IMR-90 (cell line): ENCODE data around the gene MPI. TPM values are rescaled to one million over a fixed set of nuclear protein-coding genes. Genes with fewer than 3 reads are reported as not detected.

Source experiments
- ATAC-seq: fragments of 200-7000 bp; cut with Tn5 transposase; 2 replicates; pipeline ENCODE4 v1.9.1; 2020; ENCODE audit warnings: low read depth, mild to moderate bottlenecking, moderate library complexity
- BruUV-seq: library from RNA; stranded (reverse); fragments of 400-500 nt; replicated peaks from 2 replicates; lab custom pipeline; 2021; lab: Mats Ljungman, UMichigan
- CTCF ChIA-PET: fragments of 300-600 bp; formaldehyde crosslinking; extraction: SDS; loops from one replicate; lab custom pipeline; 2021; ENCODE audit warnings: antibody characterized with exemption; lab: Yijun Ruan, JAX
- POLR2A ChIA-PET: fragments of 300-600 bp; sonication (Branson Sonifier 250); formaldehyde crosslinking; loops from one replicate; lab custom pipeline; 2022; ENCODE audit warnings: antibody characterized with exemption; ENCODE audit not compliant: unreplicated experiment; lab: Charles Lee
- DNase-seq: peaks from one replicate; pipeline ENCODE4 v3.0.0; 2013
- H2AFZ ChIP-seq: replicated peaks from 2 replicates; pipeline ENCODE3; 2013; ENCODE audit warnings: low read length, mild to moderate bottlenecking; ENCODE audit not compliant: poor library complexity
- H2AK5ac ChIP-seq: 2 replicates; pipeline ENCODE4 v1.6.1; 2013; ENCODE audit warnings: low read depth, low read length, inconsistent platforms
- H2AK9ac ChIP-seq: replicated peaks from 2 replicates; pipeline ENCODE3; 2013; ENCODE audit warnings: mild to moderate bottlenecking, low read depth, low read length, moderate library complexity; ENCODE audit not compliant: poor library complexity
- H2BK120ac ChIP-seq: 2 replicates; pipeline ENCODE4 v1.6.1; 2013; ENCODE audit warnings: low read depth, low read length, inconsistent platforms
- H2BK15ac ChIP-seq: 3 replicates; pipeline ENCODE4 v1.6.1; 2013; ENCODE audit warnings: low read depth, low read length, inconsistent platforms
- H2BK20ac ChIP-seq: 2 replicates; pipeline ENCODE4 v1.6.1; 2013; ENCODE audit warnings: low read depth, mild to moderate bottlenecking, inconsistent platforms, low read length, moderate library complexity
- H2BK5ac ChIP-seq: 2 replicates; pipeline ENCODE4 v1.6.1; 2013; ENCODE audit warnings: mild to moderate bottlenecking, low read depth, low read length, inconsistent platforms; ENCODE audit not compliant: poor library complexity, severe bottlenecking
- H3K14ac ChIP-seq: replicated peaks from 2 replicates; pipeline ENCODE4 v1.6.1; 2013; ENCODE audit warnings: low read depth, low read length, inconsistent platforms
- H3K18ac ChIP-seq: 2 replicates; pipeline ENCODE4 v1.6.1; 2013; ENCODE audit warnings: low read depth, low read length, control low read depth
- H3K23ac ChIP-seq: 2 replicates; pipeline ENCODE4 v1.6.1; 2013; ENCODE audit warnings: low read depth, low read length, inconsistent platforms
- H3K27ac ChIP-seq: 2 replicates; pipeline ENCODE4 v1.5.1; 2013; ENCODE audit warnings: mild to moderate bottlenecking, control low read depth, low read length; ENCODE audit not compliant: insufficient read depth
- H3K27me3 ChIP-seq: 2 replicates; pipeline ENCODE4 v1.6.1; 2013; ENCODE audit warnings: low read length; ENCODE audit not compliant: control insufficient read depth, insufficient read depth
- H3K36me3 ChIP-seq: 2 replicates; pipeline ENCODE4 v1.6.1; 2013; ENCODE audit warnings: low read length, mixed read lengths; ENCODE audit not compliant: control insufficient read depth, insufficient read depth
- H3K4ac ChIP-seq: 2 replicates; pipeline ENCODE4 v1.6.1; 2013; ENCODE audit warnings: low read depth, low read length, inconsistent platforms
- H3K4me1 ChIP-seq: 2 replicates; pipeline ENCODE4 v1.6.1; 2013; ENCODE audit warnings: low read length, mixed read lengths; ENCODE audit not compliant: control insufficient read depth, insufficient read depth
- H3K4me2 ChIP-seq: 2 replicates; pipeline ENCODE4 v1.6.1; 2013; ENCODE audit warnings: low read depth, mild to moderate bottlenecking, control low read depth, low read length, moderate library complexity
- H3K4me3 ChIP-seq: 2 replicates; pipeline ENCODE4 v1.5.1; 2013; ENCODE audit warnings: low read depth, mild to moderate bottlenecking, control low read depth, low read length, moderate library complexity; ENCODE audit not compliant: insufficient read depth
- H3K56ac ChIP-seq: 2 replicates; pipeline ENCODE4 v1.6.1; 2013; ENCODE audit warnings: low read length, inconsistent platforms; ENCODE audit not compliant: insufficient read depth; ENCODE audit errors: extremely low read depth
- H3K79me1 ChIP-seq, 2 experiments: 2 replicates each; pipeline ENCODE4 v1.6.1; 2013; ENCODE audit warnings: low read length in 2 of 2, inconsistent platforms in 1 of 2, low read depth in 1 of 2
- H3K9ac ChIP-seq: 2 replicates; pipeline ENCODE4 v1.6.1; 2013; ENCODE audit warnings: low read depth, low read length, control low read depth
- H3K9me1 ChIP-seq: 2 replicates; pipeline ENCODE4 v1.6.1; 2013; ENCODE audit warnings: low read length, inconsistent platforms; ENCODE audit not compliant: insufficient read depth
- H3K9me3 ChIP-seq: 2 replicates; pipeline ENCODE4 v1.6.1; 2013; ENCODE audit warnings: low read length; ENCODE audit not compliant: control insufficient read depth, insufficient read depth
- H4K20me1 ChIP-seq: 2 replicates; pipeline ENCODE4 v1.6.1; 2013; ENCODE audit warnings: low read length, inconsistent platforms; ENCODE audit not compliant: insufficient read depth
- H4K5ac ChIP-seq: 2 replicates; pipeline ENCODE4 v1.6.1; 2013; ENCODE audit warnings: mild to moderate bottlenecking, low read depth, low read length, control low read depth
- H4K8ac ChIP-seq, 2 experiments: 2 replicates each; pipeline ENCODE4 v1.6.1; 2013; ENCODE audit warnings: low read depth in 2 of 2, low read length in 2 of 2, control low read depth in 1 of 2, inconsistent platforms in 1 of 2
- H4K91ac ChIP-seq: 2 replicates; pipeline ENCODE4 v1.6.1; 2013; ENCODE audit warnings: low read depth, low read length, inconsistent platforms; ENCODE audit not compliant: insufficient read depth
- BHLHE40 ChIP-seq: fragments of 150-350 bp; IDR thresholded peaks from 2 replicates; pipeline ENCODE4 v1.6.1; 2016; ENCODE audit warnings: mild to moderate bottlenecking, low read depth, low read length
- CEBPB ChIP-seq: IDR thresholded peaks from 2 replicates; pipeline ENCODE4 v1.6.1; 2012; ENCODE audit warnings: low read depth, low read length, improper control_type of control experiment
- CHD1 ChIP-seq: IDR thresholded peaks from 2 replicates; pipeline ENCODE4 v1.6.1; 2012; ENCODE audit warnings: low read depth, low read length, improper control_type of control experiment
- FOS ChIP-seq: fragments of 150-350 bp; IDR thresholded peaks from 2 replicates; pipeline ENCODE4 v1.6.1; 2016; ENCODE audit warnings: low read depth, low read length
- MAFK ChIP-seq: IDR thresholded peaks from 2 replicates; pipeline ENCODE4 v1.6.1; 2012; ENCODE audit warnings: low read depth, low read length, improper control_type of control experiment
- MAZ ChIP-seq: IDR thresholded peaks from 2 replicates; pipeline ENCODE4 v1.6.1; 2012; ENCODE audit warnings: low read depth, mild to moderate bottlenecking, low read length, improper control_type of control experiment, moderate library complexity, borderline replicate concordance
- MXI1 ChIP-seq: IDR thresholded peaks from 2 replicates; pipeline ENCODE4 v1.6.1; 2012; ENCODE audit warnings: low read depth, mild to moderate bottlenecking, low read length, moderate library complexity, borderline replicate concordance
- NFE2L2 ChIP-seq: fragments of 150-350 bp; IDR thresholded peaks from 2 replicates; pipeline ENCODE4 v1.6.1; 2016; ENCODE audit warnings: low read depth, mild to moderate bottlenecking, low read length
- POLR2A ChIP-seq: IDR thresholded peaks from 2 replicates; pipeline ENCODE4 v1.6.1; 2012; ENCODE audit warnings: mild to moderate bottlenecking, low read depth, low read length
- RAD21 ChIP-seq: IDR thresholded peaks from 2 replicates; pipeline ENCODE4 v1.6.1; 2012; ENCODE audit warnings: low read length, improper control_type of control experiment
- RCOR1 ChIP-seq: IDR thresholded peaks from 2 replicates; pipeline ENCODE4 v1.6.1; 2012; ENCODE audit warnings: mild to moderate bottlenecking, low read length, improper control_type of control experiment; ENCODE audit not compliant: insufficient replicate concordance
- SMC3 ChIP-seq: fragments of 150-350 bp; IDR thresholded peaks from 2 replicates; pipeline ENCODE4 v1.6.1; 2016; ENCODE audit warnings: low read depth, mild to moderate bottlenecking, antibody characterized with exemption, low read length, moderate library complexity
- WGBS, 2 experiments: methylation state at CpG; one replicate each; pipeline versions ENCODE4 v1.1.5 to v1.1.7; 2013; ENCODE audit warnings: missing lambda C conversion rate in 2 of 2; ENCODE audit not compliant: insufficient read length in 1 of 2; ENCODE audit errors: extremely low coverage in 2 of 2; 5-methylcytosine and 5-hydroxymethylcytosine counted together
- dilution Hi-C: fragments of 300-500 bp; cut with HindIII; formaldehyde crosslinking; loops from one replicate; pipeline ENCODE4 v1.14.3; 2018; ENCODE audit warnings: low sequenced_read_pairs; ENCODE audit not compliant: unreplicated experiment
- in situ Hi-C: fragments of 300-500 bp; cut with MboI; formaldehyde crosslinking; loops from 3 replicates; pipeline ENCODE4 v1.14.3; 2019; ENCODE audit warnings: low sequenced_read_pairs, inconsistent platforms, mixed read lengths
- intact Hi-C: fragments of 100-400 bp; cut with micrococcal nuclease; formaldehyde crosslinking; loops from 2 replicates; pipeline ENCODE4 v1.10.0; 2022
- polyA plus RNA-seq, 3 experiments: library from polyadenylated mRNA; depleted of rRNA; stranded (reverse); fragments of >200 nt; gene quantifications; 2 replicates each; pipeline ENCODE4 v1.2.3, GENCODE V29; 2012; ENCODE audit warnings: low replicate concordance in 1 of 3
- total RNA-seq: library from RNA; depleted of rRNA; stranded (reverse); fragments of >200 nt; gene quantifications from 2 replicates; pipeline ENCODE4 v1.2.3, GENCODE V29; 2012
- TF ChIP-seq, protein P1 (sequence below): fragments of 150-350 bp; IDR thresholded peaks from 2 replicates; pipeline ENCODE4 v1.6.1; 2017; ENCODE audit warnings: mild to moderate bottlenecking, antibody characterized with exemption, low read length, low read depth
- TF ChIP-seq, protein P2 (sequence below): fragments of 150-350 bp; IDR thresholded peaks from 2 replicates; pipeline ENCODE4 v1.6.1; 2016; ENCODE audit warnings: low read depth, mild to moderate bottlenecking, low read length, moderate library complexity, borderline replicate concordance
- TF ChIP-seq, protein P3 (sequence below): conservative IDR thresholded peaks from 2 replicates; pipeline ENCODE4 v1.5.1; 2012; ENCODE audit warnings: mild to moderate bottlenecking, low read depth, low read length, improper control_type of control experiment

Gene MPI
- total and polyA plus RNA-seq, 2 of the 4 experiments (the other 2 are of a cell fraction): 80.1 to 91.8 TPM

DNA sequence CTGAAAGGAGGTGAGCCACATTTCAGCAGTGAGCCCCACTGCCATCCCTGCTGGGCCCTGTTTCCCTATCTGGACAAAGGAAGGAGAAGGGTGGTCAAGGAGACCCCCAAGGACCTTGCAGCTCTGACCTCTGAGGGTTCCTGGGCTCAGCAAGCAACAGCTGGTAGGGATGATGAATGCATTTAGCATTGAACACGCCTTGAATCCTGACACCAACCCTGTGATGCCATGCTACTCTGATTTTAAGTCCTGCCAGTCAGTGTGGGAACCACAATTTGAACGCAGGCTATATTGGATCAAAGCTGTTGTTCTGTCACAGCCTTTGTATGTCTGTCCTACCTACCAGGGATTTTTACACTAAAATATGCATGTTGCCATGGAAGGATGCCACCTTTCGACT lies 6.5 kb downstream of the MPI start:
- peaks cover 1% of the 10 kb centered on the region; the same call in 1 of the 2 replicates for H4K20me1 ChIP-seq
- H4K8ac ChIP-seq: no peak overlapping the region
- 100% methylated on average over 1 of the region's 3 CpGs; no CpG with 5 or more reads in 1 of the 2 experiments for WGBS, 2 experiments
- H3K4me3 ChIP-seq: no peak overlapping the region
- H2BK5ac ChIP-seq: no peak overlapping the region
- dilution Hi-C loops: no loop called here
- no peak overlapping the region for H4K5ac ChIP-seq
- no peak overlapping the region for H3K56ac ChIP-seq
- no peak overlapping the region for H3K18ac ChIP-seq
- H2BK15ac ChIP-seq: no peak overlapping the region
- H3K79me1 ChIP-seq: peaks cover 15 to 38% of the 10 kb centered on the region in 2 experiments; a peak in 2 of 4 replicates
- no peaks in the 10 kb centered on the region for H3K27me3 ChIP-seq
- no peak overlapping the region for H2AFZ ChIP-seq
- no peak overlapping the region for H3K9ac ChIP-seq
- DNase-seq (no peak), ATAC-seq (no peak)
- peaks cover 57% of the 10 kb centered on the region for H3K36me3 ChIP-seq
- ChIA-PET POLR2A (interaction anchor here (0.6 kb wide), 1 partner anchor 11 kb away, joined by 3 read pairs; the partner anchor contains the start of gene FAM219B), CTCF (no interaction called here)
- no peak overlapping the region for H4K91ac ChIP-seq
- TF ChIP-seq, protein P1, sequence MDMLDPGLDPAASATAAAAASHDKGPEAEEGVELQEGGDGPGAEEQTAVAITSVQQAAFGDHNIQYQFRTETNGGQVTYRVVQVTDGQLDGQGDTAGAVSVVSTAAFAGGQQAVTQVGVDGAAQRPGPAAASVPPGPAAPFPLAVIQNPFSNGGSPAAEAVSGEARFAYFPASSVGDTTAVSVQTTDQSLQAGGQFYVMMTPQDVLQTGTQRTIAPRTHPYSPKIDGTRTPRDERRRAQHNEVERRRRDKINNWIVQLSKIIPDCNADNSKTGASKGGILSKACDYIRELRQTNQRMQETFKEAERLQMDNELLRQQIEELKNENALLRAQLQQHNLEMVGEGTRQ: no peak
- TF ChIP-seq, protein P2, sequence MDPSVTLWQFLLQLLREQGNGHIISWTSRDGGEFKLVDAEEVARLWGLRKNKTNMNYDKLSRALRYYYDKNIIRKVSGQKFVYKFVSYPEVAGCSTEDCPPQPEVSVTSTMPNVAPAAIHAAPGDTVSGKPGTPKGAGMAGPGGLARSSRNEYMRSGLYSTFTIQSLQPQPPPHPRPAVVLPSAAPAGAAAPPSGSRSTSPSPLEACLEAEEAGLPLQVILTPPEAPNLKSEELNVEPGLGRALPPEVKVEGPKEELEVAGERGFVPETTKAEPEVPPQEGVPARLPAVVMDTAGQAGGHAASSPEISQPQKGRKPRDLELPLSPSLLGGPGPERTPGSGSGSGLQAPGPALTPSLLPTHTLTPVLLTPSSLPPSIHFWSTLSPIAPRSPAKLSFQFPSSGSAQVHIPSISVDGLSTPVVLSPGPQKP: no peak
- no peak for TF ChIP-seq FOS
- TF ChIP-seq RAD21: no peak
- TF ChIP-seq MAFK: no peak
- no peak for TF ChIP-seq MXI1
- no peak for TF ChIP-seq CEBPB
- TF ChIP-seq SMC3: no peak
- TF ChIP-seq POLR2A: no peak
- no peak for TF ChIP-seq NFE2L2
- TF ChIP-seq, protein P3, sequence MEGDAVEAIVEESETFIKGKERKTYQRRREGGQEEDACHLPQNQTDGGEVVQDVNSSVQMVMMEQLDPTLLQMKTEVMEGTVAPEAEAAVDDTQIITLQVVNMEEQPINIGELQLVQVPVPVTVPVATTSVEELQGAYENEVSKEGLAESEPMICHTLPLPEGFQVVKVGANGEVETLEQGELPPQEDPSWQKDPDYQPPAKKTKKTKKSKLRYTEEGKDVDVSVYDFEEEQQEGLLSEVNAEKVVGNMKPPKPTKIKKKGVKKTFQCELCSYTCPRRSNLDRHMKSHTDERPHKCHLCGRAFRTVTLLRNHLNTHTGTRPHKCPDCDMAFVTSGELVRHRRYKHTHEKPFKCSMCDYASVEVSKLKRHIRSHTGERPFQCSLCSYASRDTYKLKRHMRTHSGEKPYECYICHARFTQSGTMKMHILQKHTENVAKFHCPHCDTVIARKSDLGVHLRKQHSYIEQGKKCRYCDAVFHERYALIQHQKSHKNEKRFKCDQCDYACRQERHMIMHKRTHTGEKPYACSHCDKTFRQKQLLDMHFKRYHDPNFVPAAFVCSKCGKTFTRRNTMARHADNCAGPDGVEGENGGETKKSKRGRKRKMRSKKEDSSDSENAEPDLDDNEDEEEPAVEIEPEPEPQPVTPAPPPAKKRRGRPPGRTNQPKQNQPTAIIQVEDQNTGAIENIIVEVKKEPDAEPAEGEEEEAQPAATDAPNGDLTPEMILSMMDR: no peak
- TF ChIP-seq BHLHE40: no peak
- TF ChIP-seq MAZ: no peak
- TF ChIP-seq RCOR1: no peak
- no peak for TF ChIP-seq CHD1
- H3K9me1 ChIP-seq: peaks cover 20% of the 10 kb centered on the region
- no peaks in the 10 kb centered on the region for H3K9me3 ChIP-seq
- H3K27ac ChIP-seq: no peak overlapping the region
- BruUV-seq: no TSS peak
- H3K23ac ChIP-seq: no peak overlapping the region
- no peak overlapping the region for H2BK120ac ChIP-seq
- peaks cover under 1% of the 10 kb centered on the region; the same call in 1 of the 2 replicates for H3K4me1 ChIP-seq
- intact Hi-C loops: no loop called here
- in situ Hi-C loops: no loop called here
- H3K4me2 ChIP-seq: no peak overlapping the region
- H2AK5ac ChIP-seq: no peak overlapping the region
- no peak overlapping the region for H2AK9ac ChIP-seq
- H3K14ac ChIP-seq: no peak overlapping the region
- H2BK20ac ChIP-seq: no peak overlapping the region
- no peak overlapping the region for H3K4ac ChIP-seq
